Keratinocyte (primary cell): ENCODE measurements around the gene DEUP1. TPM values are rescaled to one million over a fixed set of nuclear protein-coding genes. Genes with fewer than 3 reads are reported as not detected.

Source experiments
- DNase-seq: peaks from one replicate; pipeline ENCODE4 v3.0.0-alpha.2; 2011; ENCODE audit warnings: low read depth, missing footprints, low spot score
- FAIRE-seq: peaks from 2 replicates; lab custom pipeline; 2011; peaks lifted over from hg19 to GRCh38; lab: Jason Lieb, UNC
- H2AFZ ChIP-seq: 2 replicates; pipeline ENCODE4 v1.6.0; 2012; ENCODE audit warnings: low read length, control low read depth, inconsistent platforms; ENCODE audit not compliant: control insufficient read depth
- H3K27ac ChIP-seq: 2 replicates; pipeline ENCODE4 v1.5.1; 2011; ENCODE audit warnings: low read length; ENCODE audit not compliant: control insufficient read depth, insufficient read depth
- H3K27me3 ChIP-seq: 3 replicates; pipeline ENCODE4 v1.6.0; 2011; ENCODE audit warnings: low read length; ENCODE audit not compliant: control insufficient read depth, insufficient read depth; ENCODE audit errors: extremely low read depth
- H3K36me3 ChIP-seq, 2 experiments: 2 replicates in 1 of 2; 3 replicates in 1 of 2; pipeline ENCODE4 v1.5.1; 2011; ENCODE audit warnings: low read length in 2 of 2, mild to moderate bottlenecking in 1 of 2; ENCODE audit not compliant: control insufficient read depth in 2 of 2, insufficient read depth in 2 of 2; ENCODE audit errors: extremely low read depth in 1 of 2
- H3K4me1 ChIP-seq: 3 replicates; pipeline ENCODE4 v1.5.1; 2011; ENCODE audit warnings: low read length; ENCODE audit not compliant: control insufficient read depth, insufficient read depth; ENCODE audit errors: extremely low read depth
- H3K4me2 ChIP-seq: 3 replicates; pipeline ENCODE4 v1.6.0; 2011; ENCODE audit warnings: low read depth, low read length; ENCODE audit not compliant: control insufficient read depth, insufficient read depth; ENCODE audit errors: extremely low read depth
- H3K4me3 ChIP-seq, 3 experiments: fragments of 200-600 bp in 1 of 3; sonication (generic) in 1 of 3; 2 replicates in 2 of 3; 3 replicates in 1 of 3; pipeline ENCODE4 v1.5.1; 2011 to 2016; ENCODE audit warnings: low read length in 3 of 3, mild to moderate bottlenecking in 3 of 3, control low read depth in 2 of 3, inconsistent platforms in 1 of 3, low read depth in 1 of 3, mixed read lengths in 1 of 3, mixed run types in 1 of 3, moderate library complexity in 1 of 3; ENCODE audit not compliant: control insufficient read depth in 2 of 3, insufficient read depth in 2 of 3; ENCODE audit errors: extremely low read depth in 1 of 3
- H3K79me2 ChIP-seq: 2 replicates; pipeline ENCODE4 v1.6.0; 2012; ENCODE audit warnings: low read length; ENCODE audit not compliant: control insufficient read depth, insufficient read depth
- H3K9ac ChIP-seq: 3 replicates; pipeline ENCODE4 v1.6.0; 2011; ENCODE audit warnings: low read length; ENCODE audit not compliant: control insufficient read depth, insufficient read depth; ENCODE audit errors: extremely low read depth
- H3K9me1 ChIP-seq: 3 replicates; pipeline ENCODE4 v1.6.0; 2011; ENCODE audit warnings: low read length; ENCODE audit not compliant: control insufficient read depth, insufficient read depth; ENCODE audit errors: extremely low read depth
- H3K9me3 ChIP-seq: 2 replicates; pipeline ENCODE4 v1.5.1; 2012; ENCODE audit warnings: low read depth, low read length; ENCODE audit not compliant: control insufficient read depth
- H4K20me1 ChIP-seq: 3 replicates; pipeline ENCODE4 v1.6.0; 2011; ENCODE audit warnings: low read length; ENCODE audit not compliant: control insufficient read depth, insufficient read depth; ENCODE audit errors: extremely low read depth
- EZH2 ChIP-seq: IDR thresholded peaks from one replicate; pipeline ENCODE4 v1.6.1; 2012; ENCODE audit warnings: inconsistent platforms, mild to moderate bottlenecking, low read length, moderate library complexity
- dilution Hi-C: fragments of 300-500 bp; cut with MboI; formaldehyde crosslinking; loops from one replicate; pipeline ENCODE4 v1.7.0; 2020; ENCODE audit warnings: low sequenced_read_pairs; ENCODE audit not compliant: extremely low pct_ligation_motif_present
- polyA plus RNA-seq, 5 experiments: library from polyadenylated mRNA; depleted of rRNA in 3 of 5; stranded (reverse) in 3 of 5; stranded (forward) in 1 of 5; unstranded in 1 of 5; fragments of >200 nt; gene quantifications; 1 replicate in 1 of 5; 2 replicates in 3 of 5; 3 replicates in 1 of 5; pipeline versions ENCODE4 v1.2.1 to v1.2.3, GENCODE V29; 2011 to 2012; ENCODE audit warnings: missing spikeins in 2 of 5, low read depth in 1 of 5, low replicate concordance in 1 of 5
- TF ChIP-seq, protein P1 (sequence below), 3 experiments: IDR thresholded peaks in 1 of 3; conservative IDR thresholded peaks in 1 of 3; optimal IDR thresholded peaks in 1 of 3; 2 replicates in 2 of 3; 3 replicates in 1 of 3; pipeline versions ENCODE3 to v1.5.1; 2011; ENCODE audit warnings: low read length in 3 of 3, mild to moderate bottlenecking in 3 of 3, moderate library complexity in 2 of 3, control low read depth in 1 of 3, inconsistent platforms in 1 of 3; ENCODE audit not compliant: insufficient read depth in 2 of 3; ENCODE audit errors: extremely low read depth in 1 of 3

The DEUP1 gene
- polyA plus RNA-seq, 1 donor (not counting 4 experiments of a cell fraction or from before 2014, with no cell fraction given), result 0.12 TPM

GRCh38 chr11:93480256-93480655 lies 149.7 kb downstream of the DEUP1 start:
- Histone ChIP-seq H3K9ac (no peak overlapping the region), H3K4me3 (no peak overlapping the region), H3K79me2 (no peaks in the 10 kb centered on the region), H4K20me1 (no peaks in the 10 kb centered on the region), H3K27me3 (no peaks in the 10 kb centered on the region), H3K36me3 (no peaks in the 10 kb centered on the region), H3K9me1 (no peaks in the 10 kb centered on the region), H3K27ac (no peak overlapping the region), H3K4me2 (no peak overlapping the region), H3K4me1 (peaks cover 15% of the 10 kb centered on the region), H3K9me3 (no peaks in the 10 kb centered on the region), H2AFZ (no peak overlapping the region)
- FAIRE-seq (no peak), DNase-seq (no peak)
- dilution Hi-C loops, result no loop called here
- TF ChIP-seq, protein P1, sequence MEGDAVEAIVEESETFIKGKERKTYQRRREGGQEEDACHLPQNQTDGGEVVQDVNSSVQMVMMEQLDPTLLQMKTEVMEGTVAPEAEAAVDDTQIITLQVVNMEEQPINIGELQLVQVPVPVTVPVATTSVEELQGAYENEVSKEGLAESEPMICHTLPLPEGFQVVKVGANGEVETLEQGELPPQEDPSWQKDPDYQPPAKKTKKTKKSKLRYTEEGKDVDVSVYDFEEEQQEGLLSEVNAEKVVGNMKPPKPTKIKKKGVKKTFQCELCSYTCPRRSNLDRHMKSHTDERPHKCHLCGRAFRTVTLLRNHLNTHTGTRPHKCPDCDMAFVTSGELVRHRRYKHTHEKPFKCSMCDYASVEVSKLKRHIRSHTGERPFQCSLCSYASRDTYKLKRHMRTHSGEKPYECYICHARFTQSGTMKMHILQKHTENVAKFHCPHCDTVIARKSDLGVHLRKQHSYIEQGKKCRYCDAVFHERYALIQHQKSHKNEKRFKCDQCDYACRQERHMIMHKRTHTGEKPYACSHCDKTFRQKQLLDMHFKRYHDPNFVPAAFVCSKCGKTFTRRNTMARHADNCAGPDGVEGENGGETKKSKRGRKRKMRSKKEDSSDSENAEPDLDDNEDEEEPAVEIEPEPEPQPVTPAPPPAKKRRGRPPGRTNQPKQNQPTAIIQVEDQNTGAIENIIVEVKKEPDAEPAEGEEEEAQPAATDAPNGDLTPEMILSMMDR (optimal IDR thresholded peaks at IDR 0.05 in 1 of 3, IDR thresholded peaks at IDR 0.05 in 1 of 3, conservative IDR thresholded peaks at IDR 0.05 in 1 of 3; ENCODE audit: extremely low read depth in 1 of 3, insufficient read depth in 2 of 3, low read length in 3 of 3), result no peak
- TF ChIP-seq EZH2, result no peak

- Histone ChIP-seq H3K4me1 (peaks cover 15% of the 10 kb centered on the region), H2AFZ (no peak overlapping the region), H3K9me3 (no peaks in the 10 kb centered on the region), H3K36me3 (no peaks in the 10 kb centered on the region), H3K27ac (no peak overlapping the region), H3K9ac (no peak overlapping the region), H3K27me3 (no peaks in the 10 kb centered on the region), H3K4me3 (no peak overlapping the region), H3K4me2 (peak overlapping the region; percentile 22), H3K79me2 (no peaks in the 10 kb centered on the region), H4K20me1 (no peaks in the 10 kb centered on the region), H3K9me1 (no peaks in the 10 kb centered on the region)
- DNase-seq (no peak), FAIRE-seq (no peak)
- TF ChIP-seq, protein P1 (optimal IDR thresholded peaks at IDR 0.05 in 1 of 3, IDR thresholded peaks at IDR 0.05 in 1 of 3, conservative IDR thresholded peaks at IDR 0.05 in 1 of 3; ENCODE audit: extremely low read depth in 1 of 3, insufficient read depth in 2 of 3, low read length in 3 of 3), result no peak
- dilution Hi-C loops, result no loop called here
These were observed 150.2 kb downstream of the DEUP1 start for GRCh38 chr11:93480756-93481155.
